ENCODE data around the gene SDK2.
"Not testable (repeated sequence)": the region's sequence is repeated elsewhere in the genome, so short reads cannot be mapped to it uniquely, and the experiment has no call there.

Gene SDK2

DNA sequence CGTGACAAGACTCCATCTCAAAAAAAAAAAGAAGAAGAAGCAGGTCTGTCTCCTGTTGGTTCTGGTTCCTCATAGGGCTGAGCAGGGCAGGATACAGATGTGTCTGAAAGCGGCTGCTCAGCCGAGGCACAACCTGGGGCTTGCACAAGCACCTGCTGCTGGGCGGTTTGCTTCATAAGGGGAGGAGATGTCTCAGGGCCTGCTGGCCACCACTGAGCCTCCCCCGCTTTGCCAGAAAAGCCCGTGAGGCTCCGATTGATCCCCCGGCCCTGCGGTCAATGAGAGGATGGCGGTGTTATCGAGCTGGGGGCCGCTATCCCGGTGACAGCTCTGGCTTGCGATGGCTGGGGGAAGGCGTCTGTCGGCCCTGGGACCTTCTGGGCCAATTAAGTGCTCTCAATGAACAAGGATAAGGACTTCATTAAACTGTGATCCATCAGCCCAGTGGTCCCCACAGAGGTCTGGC lies 162.0 kb downstream of the SDK2 start:
- DNase-seq (ENCODE audit: low read depth) = no peak

DNA sequence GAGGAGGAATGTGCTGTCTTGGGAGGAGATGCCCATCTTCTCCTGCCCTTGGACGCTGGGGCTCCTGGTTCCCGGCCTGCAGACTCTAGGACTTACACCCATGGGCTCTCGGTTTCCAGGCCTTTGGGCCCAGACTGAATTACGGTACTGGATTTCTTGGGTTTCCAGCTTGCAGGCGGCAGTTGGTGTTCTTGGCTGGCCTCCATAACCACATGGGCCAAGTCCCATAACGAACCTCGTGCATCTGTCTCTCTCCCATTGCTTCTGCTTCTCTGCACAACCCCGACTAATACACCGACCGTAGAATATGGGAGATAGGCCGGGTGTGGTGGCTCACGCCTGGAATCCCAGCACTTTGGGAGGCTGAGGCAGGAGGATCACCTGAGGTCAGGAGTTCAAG lies 162.6 kb downstream of the SDK2 start:
- DNase-seq (ENCODE audit: low read depth) = no peak

- DNase-seq (ENCODE audit: low read depth) = no peak
Observed at GRCh38 chr17:73480740-73481139, 163.5 kb downstream of the SDK2 start.

DNA sequence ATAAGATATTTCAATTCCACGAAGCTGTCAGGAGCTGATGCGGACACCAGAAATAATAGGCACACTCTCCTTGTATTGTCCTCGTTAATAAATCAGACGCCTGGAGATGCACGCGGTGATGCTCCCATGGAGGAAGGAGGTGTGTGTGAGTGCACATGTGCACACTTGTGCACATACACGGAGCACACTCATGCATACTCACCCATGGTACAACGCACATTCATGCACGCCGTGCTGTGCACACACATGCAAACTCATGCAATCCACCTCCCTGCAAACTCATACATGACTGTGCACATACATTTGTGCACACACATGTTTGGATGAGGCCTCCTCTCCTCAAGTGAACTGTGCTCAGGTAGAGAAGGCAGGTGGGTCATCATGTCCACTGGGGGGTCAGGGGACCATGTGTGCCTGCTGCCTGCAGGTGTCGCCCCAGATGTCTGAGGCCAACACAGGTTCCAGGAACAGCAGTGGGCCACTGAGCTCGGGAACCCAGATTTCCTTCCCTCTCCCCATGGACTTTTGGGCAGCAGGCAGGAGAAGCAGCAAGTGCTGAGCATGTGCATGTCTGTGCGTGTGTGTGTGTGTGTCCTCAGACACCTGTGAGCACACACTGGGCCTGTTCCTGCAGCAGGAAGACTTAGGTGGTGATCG lies 165.3 kb downstream of the SDK2 start:
- no peak for DNase-seq (ENCODE audit: low read depth)

DNA sequence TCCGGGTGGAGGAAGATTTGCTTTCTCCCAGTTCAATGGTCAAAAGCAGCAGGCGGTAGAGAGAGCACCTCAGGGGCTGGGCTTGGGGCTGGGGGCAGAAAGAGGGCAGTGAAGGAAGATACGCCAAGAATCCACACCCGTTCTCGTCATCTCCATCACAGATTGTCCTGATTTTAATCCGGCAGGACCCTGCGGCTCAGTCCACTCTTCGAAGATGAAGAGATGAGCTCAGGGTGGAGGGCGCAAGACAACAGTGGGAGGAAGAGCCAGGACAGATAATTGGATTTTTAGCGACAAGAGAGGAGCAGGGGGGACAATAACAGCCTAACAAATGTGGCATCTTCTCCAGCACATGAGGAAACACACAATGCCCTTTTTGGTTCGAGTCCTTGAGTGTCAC lies 165.9 kb downstream of the SDK2 start:
- DNase-seq (ENCODE audit: low read depth) = no peak

DNA sequence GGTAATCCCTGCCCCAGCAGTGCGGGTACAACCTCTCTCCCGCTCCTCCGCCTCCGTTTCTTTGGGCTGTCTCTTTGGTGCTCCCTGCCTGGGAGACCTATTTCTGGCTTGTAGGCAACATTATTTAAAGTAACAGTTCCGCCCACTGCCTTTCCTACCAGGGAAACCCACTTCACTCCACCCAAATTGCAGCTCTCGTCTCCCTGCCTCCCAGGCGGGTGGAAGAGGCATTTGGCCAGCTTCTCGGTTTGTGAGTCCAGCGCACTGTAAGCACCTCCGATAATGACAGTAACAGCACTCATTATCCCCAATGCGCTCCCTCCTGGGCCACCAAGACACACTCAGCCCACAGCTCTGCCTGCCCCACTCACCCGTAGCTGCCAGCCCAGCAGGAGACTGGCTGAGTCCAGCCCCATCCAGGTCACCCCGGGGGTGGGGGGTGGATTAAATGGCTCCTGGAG lies 167.3 kb downstream of the SDK2 start:
- DNase-seq (ENCODE audit: low read depth) = no peak

GRCh38 chr17:73474370-73474988 lies 169.8 kb downstream of the SDK2 start:
- DNase-seq (ENCODE audit: low read depth) = no peak

- DNase-seq (ENCODE audit: low read depth) = not testable (repeated sequence)
Observed at GRCh38 chr17:73472715-73473114, 171.5 kb downstream of the SDK2 start.

GRCh38 chr17:73471924-73472323 lies 172.3 kb downstream of the SDK2 start:
- no peak for DNase-seq (ENCODE audit: low read depth)

GRCh38 chr17:73470316-73470826 lies 173.9 kb downstream of the SDK2 start:
- DNase-seq (ENCODE audit: low read depth) = no peak

DNA sequence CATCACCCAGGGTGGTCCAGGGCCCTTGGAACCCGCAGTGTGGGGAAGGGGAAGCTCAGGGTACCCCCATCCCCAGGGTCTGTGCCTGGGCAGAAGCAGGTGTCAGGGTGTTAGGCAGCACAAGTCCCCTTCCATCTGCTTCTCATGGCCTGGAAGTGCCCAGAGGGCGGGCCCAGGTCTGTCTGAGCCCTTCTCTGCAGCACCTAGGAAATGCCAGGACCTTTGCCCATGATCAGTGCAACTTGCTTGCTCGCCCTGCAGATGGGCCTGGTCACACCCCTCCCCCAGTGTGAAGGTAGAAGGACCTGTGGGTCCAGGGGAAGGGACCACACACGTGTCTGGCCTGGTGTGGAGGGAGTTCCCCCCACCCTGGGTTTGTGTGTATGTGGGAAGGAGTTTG lies 174.9 kb downstream of the SDK2 start:
- no peak for DNase-seq (ENCODE audit: low read depth)

DNA sequence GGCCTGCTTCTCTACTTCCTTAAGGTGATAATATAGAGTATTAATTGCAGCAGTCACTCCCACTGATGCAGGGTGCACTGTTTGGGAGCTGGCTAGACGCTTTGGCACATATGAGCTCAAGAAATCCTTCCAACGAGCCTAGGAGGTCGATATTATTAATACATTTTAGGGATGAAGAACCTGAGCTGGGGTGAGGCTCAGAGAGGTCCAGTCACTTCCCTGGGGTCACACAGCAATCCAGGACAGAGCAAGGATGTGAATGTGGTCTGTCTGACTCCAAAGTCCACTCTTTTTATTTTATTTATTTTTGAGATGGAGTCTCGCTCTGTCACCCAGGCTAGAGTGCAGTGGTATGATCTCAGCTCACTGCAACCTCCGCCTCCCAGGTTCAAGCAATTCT lies 176.0 kb downstream of the SDK2 start:
- no peak for DNase-seq (ENCODE audit: low read depth)

DNA sequence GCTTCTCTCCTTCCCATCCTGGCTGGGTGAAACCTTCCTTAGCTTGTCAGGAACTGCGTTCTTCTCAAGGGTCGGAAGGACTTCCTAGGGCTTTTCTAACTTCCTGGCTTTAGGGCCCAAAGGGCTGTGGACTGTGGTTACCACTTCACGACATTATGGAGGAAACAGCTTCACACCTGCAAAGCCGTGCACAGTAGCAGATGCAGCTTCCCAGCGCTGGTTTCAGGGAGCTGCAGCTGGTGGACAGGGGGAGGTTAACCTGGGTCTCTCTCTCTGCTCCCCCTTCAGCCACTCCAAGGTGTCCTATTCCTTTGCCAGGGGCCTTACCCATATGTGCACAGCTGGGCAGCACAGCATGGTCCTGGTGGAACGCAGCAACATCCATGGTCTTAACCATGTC lies 176.6 kb downstream of the SDK2 start:
- no peak for DNase-seq (ENCODE audit: low read depth)

- DNase-seq (ENCODE audit: low read depth) = no peak
Observed at GRCh38 chr17:73466704-73467433, 177.4 kb downstream of the SDK2 start.

DNA sequence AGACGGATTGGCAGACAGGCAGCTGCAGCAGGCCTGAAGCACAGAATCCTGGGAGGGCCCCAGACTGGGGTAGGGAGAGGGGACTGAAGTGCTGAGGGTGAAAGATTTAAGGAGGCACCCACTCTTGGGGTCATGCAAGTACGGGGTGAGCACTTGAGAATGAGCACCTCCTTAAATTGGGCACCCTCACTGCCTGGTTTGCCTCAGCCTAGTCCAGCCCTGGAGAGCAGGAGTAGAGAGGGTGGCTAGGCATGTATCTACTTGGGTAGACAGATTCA lies 178.4 kb downstream of the SDK2 start:
- DNase-seq (ENCODE audit: low read depth) = no peak

DNA sequence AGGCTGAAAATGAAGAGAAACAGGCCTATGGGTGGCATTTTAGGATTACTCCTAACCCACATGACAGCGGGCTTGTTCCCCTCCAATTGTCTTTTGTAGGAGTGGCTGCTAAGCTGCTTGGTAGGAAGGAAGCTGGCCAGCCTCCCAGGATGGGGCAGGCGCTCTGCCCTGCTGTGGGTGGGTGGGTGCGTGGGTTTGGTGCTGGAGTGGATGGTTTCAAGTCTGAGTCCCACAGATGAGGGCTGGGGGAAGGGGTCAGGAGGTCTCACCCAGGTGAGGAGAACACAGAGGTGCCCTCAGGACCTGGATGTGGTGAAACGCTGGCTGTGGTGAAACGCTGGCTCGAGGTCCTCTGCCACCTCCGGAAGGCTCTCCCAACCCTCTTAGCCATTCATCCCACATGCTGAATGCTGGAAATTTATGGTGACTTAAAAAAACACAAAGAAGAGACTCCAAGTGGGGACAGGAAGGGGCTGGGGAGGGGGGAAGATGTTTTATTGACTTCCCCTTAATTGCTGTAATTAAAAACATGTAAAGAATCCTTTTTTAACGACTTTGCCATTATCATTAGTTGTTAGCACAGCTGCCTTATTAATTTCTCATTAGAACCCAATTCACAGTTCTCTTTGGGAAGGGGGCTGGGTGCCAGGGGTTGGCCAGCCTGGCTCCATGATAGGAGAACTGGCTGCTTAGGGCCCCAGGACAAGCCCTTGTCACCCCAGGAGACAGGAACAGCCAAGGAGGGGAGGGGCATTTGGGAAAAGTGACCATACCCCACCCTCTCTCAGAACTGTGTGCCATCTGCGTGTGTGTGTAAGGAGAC lies 178.9 kb downstream of the SDK2 start:
- no peak for DNase-seq (ENCODE audit: low read depth)

- no peak for DNase-seq (ENCODE audit: low read depth)
Observed at GRCh38 chr17:73464447-73464846, 179.8 kb downstream of the SDK2 start.

- DNase-seq (ENCODE audit: low read depth) = no peak
Observed at GRCh38 chr17:73463821-73464220, 180.4 kb downstream of the SDK2 start.

GRCh38 chr17:73462823-73463222 lies 181.4 kb downstream of the SDK2 start:
- no peak for DNase-seq (ENCODE audit: low read depth)

DNA sequence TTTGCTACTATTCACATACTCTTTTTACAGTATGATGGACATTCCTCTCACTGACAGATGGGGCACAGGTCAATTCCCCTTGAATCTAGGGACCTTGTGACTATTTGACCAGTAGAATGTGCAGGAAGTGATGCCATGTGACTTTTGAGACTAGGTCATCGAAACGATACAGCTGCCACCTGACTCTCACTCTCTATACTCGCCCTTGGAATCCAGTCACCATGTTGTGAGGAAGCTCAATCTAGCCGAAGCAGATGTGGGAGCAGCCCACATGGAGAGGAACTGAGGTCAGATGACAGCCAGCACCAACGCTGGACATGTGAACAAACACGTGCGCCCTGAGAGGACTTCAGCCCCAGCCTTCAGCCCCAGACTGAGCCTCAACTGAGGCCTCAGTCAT lies 184.3 kb downstream of the SDK2 start:
- DNase-seq (ENCODE audit: low read depth) = no peak

GRCh38 chr17:73455767-73456166 lies 188.5 kb downstream of the SDK2 start:
- no peak for DNase-seq (ENCODE audit: low read depth)

DNA sequence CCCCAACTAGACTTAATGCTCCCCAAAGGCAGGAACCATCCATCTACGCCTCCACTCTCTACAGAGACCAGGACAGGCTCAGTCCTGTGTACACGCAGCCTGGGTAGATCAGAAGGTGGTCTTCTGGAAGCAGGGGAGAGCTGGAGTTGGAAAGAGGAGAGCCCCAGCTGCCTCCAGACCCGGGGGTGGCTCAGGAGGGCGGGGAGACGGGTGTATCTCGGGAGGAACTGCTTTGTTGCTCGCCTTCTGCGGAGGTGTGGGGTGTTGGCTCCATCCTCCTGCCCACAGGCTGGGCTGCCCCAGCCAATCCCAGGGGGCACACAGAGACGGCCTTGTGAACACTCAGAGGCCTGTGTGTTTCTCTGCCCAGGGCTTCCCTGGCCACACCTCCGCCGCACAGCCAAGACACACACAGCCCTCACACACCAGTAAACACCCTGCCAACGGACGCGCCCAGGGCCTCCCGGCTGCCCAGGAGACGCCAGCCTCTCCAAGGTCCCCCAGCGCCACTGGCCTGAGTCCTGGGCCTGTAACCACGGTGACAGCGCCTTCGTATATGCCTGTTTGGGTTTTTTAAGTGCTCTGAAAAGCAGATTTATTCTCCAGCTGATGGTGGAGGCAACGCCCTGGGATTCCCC lies 189.1 kb downstream of the SDK2 start:
- DNase-seq (ENCODE audit: low read depth) = no peak
